IMR-90 (cell line): ENCODE measurements around the gene PPP1R14C. TPM values are rescaled to one million over a fixed set of nuclear protein-coding genes. Genes with fewer than 3 reads are reported as not detected.

Experiments
- ATAC-seq: fragments of 200-7000 bp; cut with Tn5 transposase; 2 replicates; pipeline ENCODE4 v1.9.1; 2020; ENCODE audit warnings: low read depth, mild to moderate bottlenecking, moderate library complexity
- BruUV-seq: library from RNA; stranded (reverse); fragments of 400-500 nt; replicated peaks from 2 replicates; lab custom pipeline; 2021; lab: Mats Ljungman, UMichigan
- CTCF ChIA-PET: fragments of 300-600 bp; formaldehyde crosslinking; extraction: SDS; loops from one replicate; lab custom pipeline; 2021; ENCODE audit warnings: antibody characterized with exemption; lab: Yijun Ruan, JAX
- POLR2A ChIA-PET: fragments of 300-600 bp; sonication (Branson Sonifier 250); formaldehyde crosslinking; loops from one replicate; lab custom pipeline; 2022; ENCODE audit warnings: antibody characterized with exemption; ENCODE audit not compliant: unreplicated experiment; lab: Charles Lee
- DNase-seq: peaks from one replicate; pipeline ENCODE4 v3.0.0; 2013
- H2AFZ ChIP-seq: replicated peaks from 2 replicates; pipeline ENCODE3; 2013; ENCODE audit warnings: low read length, mild to moderate bottlenecking; ENCODE audit not compliant: poor library complexity
- H2AK5ac ChIP-seq: 2 replicates; pipeline ENCODE4 v1.6.1; 2013; ENCODE audit warnings: low read depth, low read length, inconsistent platforms
- H2AK9ac ChIP-seq: replicated peaks from 2 replicates; pipeline ENCODE3; 2013; ENCODE audit warnings: mild to moderate bottlenecking, low read depth, low read length, moderate library complexity; ENCODE audit not compliant: poor library complexity
- H2BK120ac ChIP-seq: 2 replicates; pipeline ENCODE4 v1.6.1; 2013; ENCODE audit warnings: low read depth, low read length, inconsistent platforms
- H2BK15ac ChIP-seq: 3 replicates; pipeline ENCODE4 v1.6.1; 2013; ENCODE audit warnings: low read depth, low read length, inconsistent platforms
- H2BK20ac ChIP-seq: 2 replicates; pipeline ENCODE4 v1.6.1; 2013; ENCODE audit warnings: low read depth, mild to moderate bottlenecking, inconsistent platforms, low read length, moderate library complexity
- H2BK5ac ChIP-seq: 2 replicates; pipeline ENCODE4 v1.6.1; 2013; ENCODE audit warnings: mild to moderate bottlenecking, low read depth, low read length, inconsistent platforms; ENCODE audit not compliant: poor library complexity, severe bottlenecking
- H3K14ac ChIP-seq: replicated peaks from 2 replicates; pipeline ENCODE4 v1.6.1; 2013; ENCODE audit warnings: low read depth, low read length, inconsistent platforms
- H3K18ac ChIP-seq: 2 replicates; pipeline ENCODE4 v1.6.1; 2013; ENCODE audit warnings: low read depth, low read length, control low read depth
- H3K23ac ChIP-seq: 2 replicates; pipeline ENCODE4 v1.6.1; 2013; ENCODE audit warnings: low read depth, low read length, inconsistent platforms
- H3K27ac ChIP-seq: 2 replicates; pipeline ENCODE4 v1.5.1; 2013; ENCODE audit warnings: mild to moderate bottlenecking, control low read depth, low read length; ENCODE audit not compliant: insufficient read depth
- H3K27me3 ChIP-seq: 2 replicates; pipeline ENCODE4 v1.6.1; 2013; ENCODE audit warnings: low read length; ENCODE audit not compliant: control insufficient read depth, insufficient read depth
- H3K36me3 ChIP-seq: 2 replicates; pipeline ENCODE4 v1.6.1; 2013; ENCODE audit warnings: low read length, mixed read lengths; ENCODE audit not compliant: control insufficient read depth, insufficient read depth
- H3K4ac ChIP-seq: 2 replicates; pipeline ENCODE4 v1.6.1; 2013; ENCODE audit warnings: low read depth, low read length, inconsistent platforms
- H3K4me1 ChIP-seq: 2 replicates; pipeline ENCODE4 v1.6.1; 2013; ENCODE audit warnings: low read length, mixed read lengths; ENCODE audit not compliant: control insufficient read depth, insufficient read depth
- H3K4me2 ChIP-seq: 2 replicates; pipeline ENCODE4 v1.6.1; 2013; ENCODE audit warnings: low read depth, mild to moderate bottlenecking, control low read depth, low read length, moderate library complexity
- H3K4me3 ChIP-seq: 2 replicates; pipeline ENCODE4 v1.5.1; 2013; ENCODE audit warnings: low read depth, mild to moderate bottlenecking, control low read depth, low read length, moderate library complexity; ENCODE audit not compliant: insufficient read depth
- H3K56ac ChIP-seq: 2 replicates; pipeline ENCODE4 v1.6.1; 2013; ENCODE audit warnings: low read length, inconsistent platforms; ENCODE audit not compliant: insufficient read depth; ENCODE audit errors: extremely low read depth
- H3K79me1 ChIP-seq, 2 experiments: 2 replicates each; pipeline ENCODE4 v1.6.1; 2013; ENCODE audit warnings: low read length in 2 of 2, inconsistent platforms in 1 of 2, low read depth in 1 of 2
- H3K9ac ChIP-seq: 2 replicates; pipeline ENCODE4 v1.6.1; 2013; ENCODE audit warnings: low read depth, low read length, control low read depth
- H3K9me1 ChIP-seq: 2 replicates; pipeline ENCODE4 v1.6.1; 2013; ENCODE audit warnings: low read length, inconsistent platforms; ENCODE audit not compliant: insufficient read depth
- H3K9me3 ChIP-seq: 2 replicates; pipeline ENCODE4 v1.6.1; 2013; ENCODE audit warnings: low read length; ENCODE audit not compliant: control insufficient read depth, insufficient read depth
- H4K20me1 ChIP-seq: 2 replicates; pipeline ENCODE4 v1.6.1; 2013; ENCODE audit warnings: low read length, inconsistent platforms; ENCODE audit not compliant: insufficient read depth
- H4K5ac ChIP-seq: 2 replicates; pipeline ENCODE4 v1.6.1; 2013; ENCODE audit warnings: mild to moderate bottlenecking, low read depth, low read length, control low read depth
- H4K8ac ChIP-seq, 2 experiments: 2 replicates each; pipeline ENCODE4 v1.6.1; 2013; ENCODE audit warnings: low read depth in 2 of 2, low read length in 2 of 2, control low read depth in 1 of 2, inconsistent platforms in 1 of 2
- H4K91ac ChIP-seq: 2 replicates; pipeline ENCODE4 v1.6.1; 2013; ENCODE audit warnings: low read depth, low read length, inconsistent platforms; ENCODE audit not compliant: insufficient read depth
- BHLHE40 ChIP-seq: fragments of 150-350 bp; IDR thresholded peaks from 2 replicates; pipeline ENCODE4 v1.6.1; 2016; ENCODE audit warnings: mild to moderate bottlenecking, low read depth, low read length
- CEBPB ChIP-seq: IDR thresholded peaks from 2 replicates; pipeline ENCODE4 v1.6.1; 2012; ENCODE audit warnings: low read depth, low read length, improper control_type of control experiment
- CHD1 ChIP-seq: IDR thresholded peaks from 2 replicates; pipeline ENCODE4 v1.6.1; 2012; ENCODE audit warnings: low read depth, low read length, improper control_type of control experiment
- CTCF ChIP-seq: conservative IDR thresholded peaks from 2 replicates; pipeline ENCODE4 v1.5.1; 2012; ENCODE audit warnings: mild to moderate bottlenecking, low read depth, low read length, improper control_type of control experiment
- FOS ChIP-seq: fragments of 150-350 bp; IDR thresholded peaks from 2 replicates; pipeline ENCODE4 v1.6.1; 2016; ENCODE audit warnings: low read depth, low read length
- MAFK ChIP-seq: IDR thresholded peaks from 2 replicates; pipeline ENCODE4 v1.6.1; 2012; ENCODE audit warnings: low read depth, low read length, improper control_type of control experiment
- MAZ ChIP-seq: IDR thresholded peaks from 2 replicates; pipeline ENCODE4 v1.6.1; 2012; ENCODE audit warnings: low read depth, mild to moderate bottlenecking, low read length, improper control_type of control experiment, moderate library complexity, borderline replicate concordance
- MXI1 ChIP-seq: IDR thresholded peaks from 2 replicates; pipeline ENCODE4 v1.6.1; 2012; ENCODE audit warnings: low read depth, mild to moderate bottlenecking, low read length, moderate library complexity, borderline replicate concordance
- NFE2L2 ChIP-seq: fragments of 150-350 bp; IDR thresholded peaks from 2 replicates; pipeline ENCODE4 v1.6.1; 2016; ENCODE audit warnings: low read depth, mild to moderate bottlenecking, low read length
- POLR2A ChIP-seq: IDR thresholded peaks from 2 replicates; pipeline ENCODE4 v1.6.1; 2012; ENCODE audit warnings: mild to moderate bottlenecking, low read depth, low read length
- RAD21 ChIP-seq: IDR thresholded peaks from 2 replicates; pipeline ENCODE4 v1.6.1; 2012; ENCODE audit warnings: low read length, improper control_type of control experiment
- RCOR1 ChIP-seq: IDR thresholded peaks from 2 replicates; pipeline ENCODE4 v1.6.1; 2012; ENCODE audit warnings: mild to moderate bottlenecking, low read length, improper control_type of control experiment; ENCODE audit not compliant: insufficient replicate concordance
- RFX5 ChIP-seq: IDR thresholded peaks from 2 replicates; pipeline ENCODE4 v1.8.0; 2012; ENCODE audit warnings: low read depth, mild to moderate bottlenecking, low read length, moderate library complexity
- SMC3 ChIP-seq: fragments of 150-350 bp; IDR thresholded peaks from 2 replicates; pipeline ENCODE4 v1.6.1; 2016; ENCODE audit warnings: low read depth, mild to moderate bottlenecking, antibody characterized with exemption, low read length, moderate library complexity
- USF2 ChIP-seq: fragments of 150-350 bp; IDR thresholded peaks from 2 replicates; pipeline ENCODE4 v1.6.1; 2017; ENCODE audit warnings: mild to moderate bottlenecking, antibody characterized with exemption, low read length, low read depth
- WGBS, 2 experiments: methylation state at CpG; one replicate each; pipeline versions ENCODE4 v1.1.5 to v1.1.7; 2013; ENCODE audit warnings: missing lambda C conversion rate in 2 of 2; ENCODE audit not compliant: insufficient read length in 1 of 2; ENCODE audit errors: extremely low coverage in 2 of 2; 5-methylcytosine and 5-hydroxymethylcytosine counted together
- dilution Hi-C: fragments of 300-500 bp; cut with HindIII; formaldehyde crosslinking; loops from one replicate; pipeline ENCODE4 v1.14.3; 2018; ENCODE audit warnings: low sequenced_read_pairs; ENCODE audit not compliant: unreplicated experiment
- in situ Hi-C: fragments of 300-500 bp; cut with MboI; formaldehyde crosslinking; loops from 3 replicates; pipeline ENCODE4 v1.14.3; 2019; ENCODE audit warnings: low sequenced_read_pairs, inconsistent platforms, mixed read lengths
- intact Hi-C: fragments of 100-400 bp; cut with micrococcal nuclease; formaldehyde crosslinking; loops from 2 replicates; pipeline ENCODE4 v1.10.0; 2022
- polyA plus RNA-seq, 3 experiments: library from polyadenylated mRNA; depleted of rRNA; stranded (reverse); fragments of >200 nt; gene quantifications; 2 replicates each; pipeline ENCODE4 v1.2.3, GENCODE V29; 2012; ENCODE audit warnings: low replicate concordance in 1 of 3
- total RNA-seq: library from RNA; depleted of rRNA; stranded (reverse); fragments of >200 nt; gene quantifications from 2 replicates; pipeline ENCODE4 v1.2.3, GENCODE V29; 2012
- TF ChIP-seq, protein P1 (sequence below): fragments of 150-350 bp; IDR thresholded peaks from 2 replicates; pipeline ENCODE4 v1.6.1; 2016; ENCODE audit warnings: low read depth, mild to moderate bottlenecking, low read length, moderate library complexity, borderline replicate concordance

The PPP1R14C gene
- total and polyA plus RNA-seq, 2 of the 4 experiments (the other 2 are of a cell fraction): not detected

- no peak for TF ChIP-seq RCOR1
- no peak for TF ChIP-seq USF2
- TF ChIP-seq CEBPB: no peak
- no peak for TF ChIP-seq BHLHE40
- TF ChIP-seq, protein P1, sequence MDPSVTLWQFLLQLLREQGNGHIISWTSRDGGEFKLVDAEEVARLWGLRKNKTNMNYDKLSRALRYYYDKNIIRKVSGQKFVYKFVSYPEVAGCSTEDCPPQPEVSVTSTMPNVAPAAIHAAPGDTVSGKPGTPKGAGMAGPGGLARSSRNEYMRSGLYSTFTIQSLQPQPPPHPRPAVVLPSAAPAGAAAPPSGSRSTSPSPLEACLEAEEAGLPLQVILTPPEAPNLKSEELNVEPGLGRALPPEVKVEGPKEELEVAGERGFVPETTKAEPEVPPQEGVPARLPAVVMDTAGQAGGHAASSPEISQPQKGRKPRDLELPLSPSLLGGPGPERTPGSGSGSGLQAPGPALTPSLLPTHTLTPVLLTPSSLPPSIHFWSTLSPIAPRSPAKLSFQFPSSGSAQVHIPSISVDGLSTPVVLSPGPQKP: no peak
- no peak for TF ChIP-seq MAFK
- no peak for TF ChIP-seq CHD1
- TF ChIP-seq RFX5: no peak
- no peak for TF ChIP-seq POLR2A
- TF ChIP-seq CTCF: no peak
- TF ChIP-seq RAD21: no peak
- TF ChIP-seq MAZ: no peak
- no peak for TF ChIP-seq SMC3
- TF ChIP-seq FOS: no peak
- TF ChIP-seq MXI1: no peak
- TF ChIP-seq NFE2L2: no peak
- no peak overlapping the region for H4K8ac ChIP-seq
- H2AFZ ChIP-seq: no peak overlapping the region
- H3K14ac ChIP-seq: no peak overlapping the region
- BruUV-seq: no TSS peak
- H3K4me1 ChIP-seq: no peaks in the 10 kb centered on the region
- ChIA-PET CTCF (no interaction called here), POLR2A (no interaction called here)
- WGBS, 2 experiments: 33% methylated on average over 1 of the region's 4 CpGs; no CpG with 5 or more reads in 1 of the 2 experiments
- H2BK5ac ChIP-seq: no peak overlapping the region
- H2AK5ac ChIP-seq: no peak overlapping the region
- no peak overlapping the region for H2AK9ac ChIP-seq
- no peak overlapping the region for H2BK20ac ChIP-seq
- ATAC-seq (no peak), DNase-seq (no peak)
- in situ Hi-C loops: no loop called here
- no peak overlapping the region for H2BK120ac ChIP-seq
- no peaks in the 10 kb centered on the region for H4K20me1 ChIP-seq
- H3K9ac ChIP-seq: no peak overlapping the region
- H4K5ac ChIP-seq: no peak overlapping the region
- intact Hi-C loops: no loop called here
- no peak overlapping the region for H3K4ac ChIP-seq
- H3K56ac ChIP-seq: no peak overlapping the region
- no peak overlapping the region for H3K23ac ChIP-seq
- no peak overlapping the region for H4K91ac ChIP-seq
- no peaks in the 10 kb centered on the region for H3K79me1 ChIP-seq
- H3K18ac ChIP-seq: no peak overlapping the region
- dilution Hi-C loops: no loop called here
- H3K4me2 ChIP-seq: no peak overlapping the region
- no peaks in the 10 kb centered on the region for H3K9me1 ChIP-seq
- H3K27me3 ChIP-seq: peaks cover 5% of the 10 kb centered on the region
- H3K27ac ChIP-seq: no peak overlapping the region
- no peak overlapping the region for H2BK15ac ChIP-seq
- no peaks in the 10 kb centered on the region for H3K36me3 ChIP-seq
- no peak overlapping the region for H3K4me3 ChIP-seq
- no peaks in the 10 kb centered on the region for H3K9me3 ChIP-seq
These were observed 145.6 kb downstream of the PPP1R14C start for GRCh38 chr6:150288456-150288855.
